GM23248 (cell line): ENCODE results near the gene AKAP9.

ENCODE experiments used
- EZH2 ChIP-seq: fragments of 200-600 bp; sonication (generic); IDR thresholded peaks from 2 replicates; pipeline ENCODE4 v1.6.1; 2018; ENCODE audit warnings: antibody characterized with exemption, mild to moderate bottlenecking; ENCODE audit not compliant: insufficient read depth, poor library complexity, severe bottlenecking
- EZH2phosphoT487 ChIP-seq: fragments of 200-600 bp; sonication (generic); IDR thresholded peaks from 2 replicates; pipeline ENCODE4 v1.6.1; 2018; ENCODE audit warnings: antibody characterized with exemption, moderate library complexity, mild to moderate bottlenecking, low read depth; ENCODE audit not compliant: insufficient read depth

GRCh38 chr7:92100534-92100933 is 159.9 kb downstream of the AKAP9 start:
- TF ChIP-seq EZH2phosphoT487 (no peak), EZH2 (no peak)
